ENCODE measurements around the gene C16orf74.

C16orf74 gene

DNA sequence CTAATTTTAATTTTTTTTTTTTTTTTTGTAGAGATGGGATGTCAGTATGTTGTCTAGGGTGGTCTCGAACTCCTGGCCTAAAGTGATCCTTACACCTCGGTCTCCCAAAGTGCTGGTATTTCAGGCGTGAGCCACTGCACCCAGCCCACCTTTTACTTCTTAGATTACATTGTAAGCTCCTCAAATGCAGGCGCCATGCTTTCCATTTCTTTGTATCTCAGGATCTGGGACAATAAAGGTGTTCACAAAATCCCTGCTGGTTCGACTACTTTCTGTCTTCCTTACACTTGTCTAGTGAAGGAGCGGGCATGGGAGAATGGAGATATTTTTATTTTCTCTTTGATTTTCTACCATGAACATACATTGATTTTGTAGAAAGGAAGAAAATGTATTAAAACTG lies 23.2 kb upstream of the C16orf74 start:
- no peak for DNase-seq

- DNase-seq = no peak
Measured at GRCh38 chr16:85773044-85773443, 22.1 kb upstream of the C16orf74 start.

GRCh38 chr16:85770741-85771140 lies 19.8 kb upstream of the C16orf74 start:
- DNase-seq = no peak

DNA sequence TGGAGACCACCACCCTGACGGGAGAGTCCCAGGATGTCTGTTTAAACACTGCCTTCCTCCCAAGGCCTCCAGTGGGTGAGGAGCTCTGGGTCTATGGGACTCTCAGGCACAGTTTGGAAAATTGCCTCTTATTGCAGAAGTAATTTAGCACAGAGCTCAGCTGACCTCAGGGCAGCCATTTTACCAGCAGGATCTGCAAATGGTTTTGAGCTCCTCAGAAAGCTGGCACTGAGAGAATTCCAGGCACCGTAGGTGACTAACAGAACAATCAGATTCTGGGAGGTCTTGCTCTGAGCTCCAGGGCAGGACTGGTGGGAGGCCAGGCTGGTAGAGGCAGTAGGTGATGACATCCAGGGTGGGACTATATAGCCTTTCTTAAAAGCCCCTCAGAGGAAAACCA lies 17.3 kb upstream of the C16orf74 start:
- DNase-seq = no peak

DNA sequence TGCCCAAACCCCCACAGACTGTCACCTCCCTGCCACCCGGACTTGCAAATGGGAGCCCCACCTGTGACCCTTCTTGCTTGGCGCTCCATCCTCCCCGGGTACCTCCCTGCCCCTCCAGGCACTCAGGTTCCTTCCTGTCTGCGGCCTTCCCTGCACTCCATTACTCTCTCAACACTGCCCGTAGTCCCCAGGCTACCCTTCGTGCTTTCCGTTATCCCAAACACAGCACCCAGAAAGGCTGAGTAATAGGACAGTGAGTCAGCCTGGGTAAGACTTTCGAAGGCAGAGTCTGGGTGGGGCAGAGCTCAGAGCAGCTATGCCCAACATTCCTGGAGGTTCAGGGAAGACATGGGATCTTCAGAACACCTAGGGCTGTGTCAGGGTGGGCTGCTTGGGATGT lies 16.6 kb upstream of the C16orf74 start:
- DNase-seq = no peak

GRCh38 chr16:85765767-85766166 lies 14.9 kb upstream of the C16orf74 start:
- no peak for DNase-seq

DNA sequence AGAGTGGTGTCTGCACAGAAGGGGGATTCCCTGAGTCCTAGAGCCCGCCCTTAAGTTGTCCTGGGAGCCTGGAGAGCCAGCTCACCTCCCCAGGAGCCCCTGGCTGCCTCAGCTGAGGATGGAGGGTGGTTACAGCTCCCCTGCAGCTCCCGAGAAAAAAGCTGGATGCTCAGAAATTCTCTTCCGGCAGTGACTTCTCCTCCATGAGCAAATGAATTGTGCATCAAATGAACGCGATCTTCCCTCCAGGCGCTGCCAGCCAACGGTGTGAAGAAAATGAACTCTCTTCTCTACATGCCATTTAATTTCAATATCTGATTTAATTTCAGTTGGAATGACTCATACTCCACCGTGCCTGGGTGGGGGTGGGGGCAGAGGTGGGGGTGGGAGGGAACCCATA lies 14.3 kb upstream of the C16orf74 start:
- no peak for DNase-seq

DNA sequence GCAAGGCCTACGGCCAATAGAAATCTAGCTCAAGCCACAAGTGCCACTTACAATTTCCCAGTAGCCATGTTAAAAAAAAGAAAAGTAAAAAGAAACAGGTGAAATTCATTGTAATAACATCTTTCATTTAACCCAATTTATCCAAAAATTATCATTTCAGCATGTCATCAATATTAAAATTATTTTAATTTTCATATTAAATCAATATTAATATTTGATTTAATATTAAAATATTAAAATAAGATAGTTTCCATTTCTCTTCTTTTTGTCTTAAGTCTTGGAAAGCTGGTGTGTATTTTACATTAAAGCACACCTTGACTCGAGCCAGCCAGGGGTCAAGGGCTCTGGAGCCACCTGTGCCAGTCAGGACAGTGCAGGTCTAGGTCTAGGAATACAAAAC lies 12.7 kb upstream of the C16orf74 start:
- DNase-seq = no peak

DNA sequence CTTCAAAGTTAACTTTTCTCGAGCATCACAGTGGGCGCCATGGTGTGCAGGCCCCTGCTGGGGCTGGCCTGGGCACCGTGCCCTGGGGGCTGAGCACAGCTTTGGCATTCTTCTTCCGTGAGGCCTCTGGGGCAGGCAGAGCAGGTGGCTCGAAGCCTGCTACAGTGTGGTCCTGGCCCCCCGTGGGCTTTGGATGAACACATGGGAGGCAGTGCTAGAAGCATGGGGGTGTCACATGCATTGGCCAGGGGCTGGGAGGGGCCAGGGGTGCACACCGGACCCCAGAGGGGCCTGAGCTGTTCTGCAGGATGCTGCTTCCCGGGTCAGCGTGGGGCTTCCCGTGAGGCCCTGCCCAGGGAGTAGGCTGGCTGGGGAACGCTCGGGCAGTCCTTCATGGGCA lies 12.1 kb upstream of the C16orf74 start:
- no peak for DNase-seq

DNA sequence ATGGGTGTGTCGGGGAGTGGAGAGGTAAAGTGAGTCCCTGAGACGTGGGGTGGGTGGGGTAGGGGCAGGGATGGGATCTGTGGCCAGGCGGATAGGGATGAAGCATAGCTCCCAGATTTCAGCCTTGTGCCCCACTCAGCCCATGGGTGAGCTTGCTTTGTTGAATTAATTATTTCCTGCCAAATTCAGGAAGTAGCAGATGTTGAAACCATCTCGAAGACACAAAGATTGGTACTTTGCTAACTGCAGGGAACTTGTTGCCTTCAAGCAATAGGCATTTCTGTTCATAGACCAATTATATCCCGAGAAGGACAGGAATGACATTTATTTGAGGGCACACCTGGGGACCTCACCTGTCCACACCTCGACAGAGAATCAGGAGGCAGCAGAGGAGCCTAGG lies 11.0 kb upstream of the C16orf74 start:
- DNase-seq = no peak

DNA sequence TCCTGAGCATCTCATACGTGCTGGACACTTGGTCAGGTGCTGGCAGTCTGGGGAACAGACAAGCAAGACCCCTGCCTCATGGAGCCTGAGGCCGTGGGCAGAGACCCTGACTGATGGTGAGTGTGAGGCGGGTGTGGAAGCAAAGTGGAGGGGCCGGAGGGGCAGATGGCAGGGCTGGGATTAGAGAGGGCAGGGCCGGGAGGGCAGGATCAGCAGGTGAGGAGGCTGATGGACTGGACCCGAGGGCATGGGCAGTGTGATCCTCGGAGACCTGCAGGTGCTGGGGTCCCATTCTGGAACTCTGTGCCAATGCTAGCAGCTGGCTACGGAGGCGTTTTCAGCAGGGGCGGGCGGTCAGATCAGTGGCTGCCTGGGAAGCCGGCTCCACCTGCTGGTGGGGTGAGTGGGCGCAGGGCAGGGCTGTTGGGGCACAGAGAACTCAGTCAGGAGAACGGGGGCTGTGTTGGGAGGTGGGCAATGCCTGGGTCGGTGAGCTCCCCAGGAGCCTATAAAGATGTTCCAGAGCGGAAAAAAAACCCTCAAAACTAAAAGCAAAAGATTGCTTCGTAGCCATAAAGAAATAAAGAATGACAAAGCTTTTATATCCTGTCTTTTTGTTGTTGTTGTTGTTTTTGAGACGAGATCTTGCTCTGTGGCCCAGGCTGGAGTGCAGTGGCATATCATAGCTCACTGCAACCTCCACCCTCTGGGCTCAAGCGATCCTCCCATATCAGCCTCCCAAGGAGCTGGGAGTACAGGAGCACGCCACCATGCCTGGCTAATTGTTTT lies 8.9 kb upstream of the C16orf74 start:
- DNase-seq = peak; percentile 8

DNA sequence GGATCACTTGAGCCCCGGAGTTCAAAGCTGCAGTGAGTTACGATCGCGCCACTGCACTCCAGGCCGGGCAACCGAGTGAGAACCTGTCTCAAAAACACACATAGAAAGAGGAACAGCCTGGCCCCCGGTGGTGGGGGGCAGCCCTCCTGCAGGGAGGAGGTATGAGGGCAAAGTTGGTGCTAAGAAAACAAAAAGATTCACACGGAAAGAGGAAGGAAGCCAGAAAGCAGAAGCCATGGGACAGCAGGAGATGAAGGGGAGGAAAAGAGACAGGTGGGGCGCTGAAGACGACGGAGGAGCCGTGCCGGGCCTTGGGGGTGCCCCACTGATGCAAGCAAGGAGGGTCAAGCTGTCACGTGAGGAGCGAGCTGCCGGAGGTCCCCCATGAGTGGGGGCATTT lies 8.2 kb upstream of the C16orf74 start:
- DNase-seq = no peak

GRCh38 chr16:85757341-85757822 lies 6.5 kb upstream of the C16orf74 start:
- no peak for DNase-seq

GRCh38 chr16:85755929-85756768 lies 5.3 kb upstream of the C16orf74 start:
- DNase-seq = no peak

DNA sequence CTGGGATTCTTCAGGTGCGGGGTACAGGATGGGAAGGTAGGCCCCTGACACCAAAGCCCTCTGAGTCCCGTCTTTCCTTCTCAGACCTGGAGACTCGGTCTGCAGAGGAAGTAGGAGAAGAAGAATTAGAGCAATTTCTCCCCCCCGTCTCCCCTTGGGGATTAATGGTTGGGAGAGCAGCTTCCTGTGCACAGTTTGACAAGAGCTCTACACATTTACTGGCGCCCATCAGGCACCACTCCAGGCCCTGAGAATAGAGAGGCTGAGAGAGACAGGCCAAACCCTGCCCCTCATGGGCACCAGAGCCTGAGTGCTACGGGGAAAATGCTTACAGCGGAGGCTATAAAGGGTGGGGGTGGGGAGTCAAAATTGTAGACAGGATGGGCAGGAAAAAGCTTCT lies 3.5 kb upstream of the C16orf74 start:
- DNase-seq = no peak

DNA sequence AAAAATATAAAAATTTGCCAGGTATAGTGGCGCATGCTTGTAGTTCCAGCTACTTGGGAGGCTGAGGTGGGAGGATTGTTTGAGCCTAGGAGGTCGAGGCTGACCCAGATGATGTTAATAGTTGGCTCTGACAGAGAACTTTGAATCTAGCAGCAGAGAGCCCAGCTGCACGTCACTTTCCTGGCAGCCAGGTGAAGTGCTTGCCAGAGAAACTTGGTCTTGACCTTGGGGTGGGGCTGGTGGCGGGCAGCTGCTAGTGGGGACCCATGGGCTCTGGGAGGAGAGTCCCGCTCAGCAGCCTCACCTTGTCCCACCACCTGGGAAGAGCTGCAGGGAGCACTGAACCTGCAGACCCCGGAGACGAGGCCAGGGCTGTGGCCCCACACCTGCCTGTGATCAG lies 3.1 kb upstream of the C16orf74 start:
- DNase-seq = no peak

DNA sequence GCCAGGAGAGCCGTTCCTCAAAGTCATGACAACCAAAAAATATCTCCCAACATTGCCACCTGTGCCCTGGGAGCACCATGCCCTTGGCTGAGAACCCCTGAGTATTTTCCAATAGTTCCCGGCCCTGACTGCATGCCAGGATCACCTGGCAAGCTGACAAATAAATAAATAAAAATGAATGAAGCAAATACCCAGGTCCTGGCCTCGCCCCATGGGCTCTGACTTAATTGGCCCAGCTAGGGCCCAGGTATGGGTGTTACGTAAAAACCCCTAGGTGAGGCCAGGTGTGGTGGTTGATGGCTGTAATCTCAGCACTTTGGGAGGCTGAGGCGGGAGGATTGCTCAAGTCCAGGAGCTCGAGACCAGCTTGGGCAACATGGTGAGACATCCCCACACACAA lies 2.7 kb upstream of the C16orf74 start:
- no peak for DNase-seq

- DNase-seq = no peak
Measured at GRCh38 chr16:85752511-85753420, 1.9 kb upstream of the C16orf74 start.

- DNase-seq = no peak
Measured at GRCh38 chr16:85751698-85752501, 1.0 kb upstream of the C16orf74 start.

DNA sequence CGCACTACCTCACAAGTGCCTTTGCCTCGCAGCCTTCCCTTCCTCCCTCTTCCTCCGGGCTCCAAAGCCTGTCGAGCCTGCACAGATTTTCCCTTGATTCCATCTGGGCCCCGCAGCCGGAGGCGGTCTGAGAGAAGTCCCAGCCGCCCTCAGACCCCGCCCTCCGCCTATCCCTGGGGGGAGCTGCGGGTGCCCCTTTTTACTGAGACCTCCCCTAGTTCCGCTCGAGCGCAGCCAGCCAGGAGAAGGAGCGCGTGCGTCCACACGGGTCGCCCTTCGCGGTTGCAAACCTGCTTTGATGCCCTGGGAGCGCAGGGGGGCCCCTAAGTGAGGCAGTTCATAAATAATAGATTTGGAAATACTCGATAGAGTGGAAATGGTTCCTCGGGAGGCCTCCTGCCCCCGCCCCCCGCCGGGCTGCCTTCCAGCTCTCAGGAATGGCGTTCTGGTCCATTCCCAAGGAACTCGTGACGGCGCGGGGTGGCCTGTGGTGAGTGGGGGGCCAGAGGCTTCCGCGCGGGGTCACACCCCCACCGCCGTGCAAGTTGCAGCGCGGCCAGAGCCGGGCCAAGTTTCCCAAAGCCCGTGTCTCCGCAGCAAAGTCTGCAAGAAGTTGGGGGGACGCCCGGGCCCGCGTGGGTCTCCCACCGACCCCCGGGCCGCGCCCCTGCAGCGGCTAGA lies 610 bp downstream of the C16orf74 start:
- no peak for DNase-seq

- no peak for DNase-seq
Measured at GRCh38 chr16:85749771-85750145, 1.1 kb downstream of the C16orf74 start.

Measured in T-helper 9 cell (primary cell).